CD14-positive monocyte (primary cell): ENCODE data around the gene OR1A2. TPM values are rescaled to one million over a fixed set of nuclear protein-coding genes. Genes with fewer than 3 reads are reported as not detected.

Experiments
- polyA plus RNA-seq, 3 donors: library from polyadenylated mRNA; depleted of rRNA in 1 of 3; unstranded in 2 of 3; stranded (reverse) in 1 of 3; fragments of 300-500 nt in 2 of 3; fragments of >200 nt in 1 of 3; fragmentation: Illumina TruSeq in 2 of 3; gene quantifications; 1 replicate in 2 of 3; 2 replicates in 1 of 3; pipeline ENCODE4 v1.2.3, GENCODE V29; 2012 to 2021

Gene OR1A2
- polyA plus RNA-seq, 3 donors = not detected

Other genes starting within 250 kb of the OR1A2 start
- gene OR1D5, start 133.9 kb upstream of the OR1A2 start, polyA plus RNA-seq = not detected
- gene OR1D2, start 93.1 kb upstream of the OR1A2 start, polyA plus RNA-seq = not detected
- gene OR1G1, start 70.0 kb upstream of the OR1A2 start, polyA plus RNA-seq = not detected
- gene OR1A1, start 10.1 kb downstream of the OR1A2 start, polyA plus RNA-seq = not detected
- under 1 TPM in 1 of 3 donors, not detected in 2; 0.18 TPM for gene OR3A1, start 100.8 kb downstream of the OR1A2 start, polyA plus RNA-seq
- not detected for gene OR3A2, start 188.8 kb downstream of the OR1A2 start, polyA plus RNA-seq
- gene OR1E1, start 200.9 kb downstream of the OR1A2 start, polyA plus RNA-seq = not detected
- not detected for gene OR3A3, start 213.9 kb downstream of the OR1A2 start, polyA plus RNA-seq
- gene OR1E2, start 236.3 kb downstream of the OR1A2 start, polyA plus RNA-seq = not detected